Retinal pigment epithelial cell (primary cell): ENCODE measurements around the gene BRD8.

Source experiments
- DNase-seq: peaks from one replicate; pipeline ENCODE4 v3.0.0-alpha.2; 2010; ENCODE audit warnings: low read depth
- H3K4me3 ChIP-seq: 2 replicates; pipeline ENCODE4 v1.5.1; 2011; ENCODE audit warnings: mild to moderate bottlenecking, low read length, control low read depth, moderate library complexity
- CTCF ChIP-seq: conservative IDR thresholded peaks from 2 replicates; pipeline ENCODE4 v1.5.1; 2011; ENCODE audit warnings: low read depth, low read length, control low read depth, inconsistent platforms

Gene BRD8

DNA sequence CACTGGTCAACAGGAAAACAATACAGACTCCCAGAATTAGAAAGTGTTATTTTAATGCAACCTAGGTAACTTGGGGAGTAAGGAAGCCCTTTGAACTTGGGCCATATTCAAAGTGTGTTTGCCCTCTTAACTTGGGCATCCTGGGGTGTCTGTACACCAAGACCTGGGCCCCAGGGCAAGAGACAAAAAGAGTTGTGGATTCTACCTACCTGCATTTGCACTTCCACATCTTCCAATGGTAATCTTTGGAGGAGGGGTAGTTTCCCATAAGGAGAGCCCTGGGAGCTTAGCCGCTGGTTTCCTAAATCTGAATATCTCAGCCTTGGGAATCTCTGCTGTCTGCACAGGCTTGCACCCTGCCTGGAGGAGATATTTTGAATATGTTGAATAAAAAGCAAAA is 86.1 kb downstream of the BRD8 start:
- no peak for DNase-seq
- H3K4me3 ChIP-seq, result no peak overlapping the region
- no peak for TF ChIP-seq CTCF

DNA sequence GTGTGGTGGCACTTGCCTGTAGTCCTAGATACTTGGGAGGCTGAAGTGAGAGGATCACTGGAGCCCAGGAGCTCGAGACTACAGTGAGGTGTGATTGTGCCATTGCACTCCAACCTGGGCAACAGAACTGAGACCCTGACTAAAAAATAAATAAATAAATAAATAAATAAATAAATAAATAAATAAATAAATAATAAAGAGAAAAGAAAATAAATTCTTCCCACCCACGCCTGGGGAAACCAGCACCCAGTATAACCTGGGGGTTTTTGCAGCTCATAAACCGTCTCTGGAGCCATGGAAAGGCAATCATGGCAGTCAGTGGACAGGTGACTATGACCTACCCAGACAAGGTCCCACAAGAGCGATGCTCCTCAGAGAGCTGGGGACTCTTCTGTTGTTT is 86.7 kb downstream of the BRD8 start:
- TF ChIP-seq CTCF, result no peak

More for the DNA sequence above, 86.7 kb downstream of the BRD8 start:
- DNase-seq, result no peak
- H3K4me3 ChIP-seq, result no peak overlapping the region
